ENCODE results near the gene EXOSC7. TPM values are rescaled to one million over a fixed set of nuclear protein-coding genes. Genes with fewer than 3 reads are reported as not detected.

EXOSC7 gene
- total and polyA plus RNA-seq, 10 of the 15 experiments (the other 5 are each of a cell fraction or from before 2014, with no cell fraction given) = 58.0 to 193 (median 82.9) TPM

DNA sequence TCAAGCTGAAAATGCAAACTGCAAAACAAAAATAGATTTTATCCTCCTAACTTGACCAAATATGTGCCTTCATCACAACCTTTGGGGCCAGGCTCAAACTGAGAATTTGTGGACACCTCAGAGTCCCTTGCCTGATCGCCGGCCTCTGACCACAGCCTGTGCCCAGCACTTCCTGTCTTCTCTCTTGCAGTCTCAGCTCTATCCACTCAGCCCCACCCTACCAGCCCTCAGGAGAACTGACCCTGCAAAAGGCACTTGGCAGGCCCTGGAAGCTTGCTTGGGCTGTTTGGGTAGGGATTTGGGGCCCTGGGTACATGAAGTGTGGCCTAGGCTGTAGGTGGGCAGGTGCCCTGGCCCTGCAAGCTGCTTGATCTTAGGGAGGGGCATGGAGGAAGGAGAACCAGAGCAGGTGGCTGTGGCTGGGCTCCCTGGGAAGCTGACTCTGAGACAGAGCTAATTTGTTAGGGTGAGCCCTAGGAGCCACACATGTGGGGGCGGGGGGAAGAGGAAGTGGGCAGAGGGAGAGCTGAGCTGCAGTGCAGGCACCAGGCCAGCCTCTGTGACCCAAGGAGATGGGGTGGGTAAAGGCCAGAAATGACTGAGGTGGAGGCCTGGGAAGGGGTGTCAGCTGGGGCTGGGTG lies 58.7 kb downstream of the EXOSC7 start (continued):
- TF ChIP-seq, protein P1, sequence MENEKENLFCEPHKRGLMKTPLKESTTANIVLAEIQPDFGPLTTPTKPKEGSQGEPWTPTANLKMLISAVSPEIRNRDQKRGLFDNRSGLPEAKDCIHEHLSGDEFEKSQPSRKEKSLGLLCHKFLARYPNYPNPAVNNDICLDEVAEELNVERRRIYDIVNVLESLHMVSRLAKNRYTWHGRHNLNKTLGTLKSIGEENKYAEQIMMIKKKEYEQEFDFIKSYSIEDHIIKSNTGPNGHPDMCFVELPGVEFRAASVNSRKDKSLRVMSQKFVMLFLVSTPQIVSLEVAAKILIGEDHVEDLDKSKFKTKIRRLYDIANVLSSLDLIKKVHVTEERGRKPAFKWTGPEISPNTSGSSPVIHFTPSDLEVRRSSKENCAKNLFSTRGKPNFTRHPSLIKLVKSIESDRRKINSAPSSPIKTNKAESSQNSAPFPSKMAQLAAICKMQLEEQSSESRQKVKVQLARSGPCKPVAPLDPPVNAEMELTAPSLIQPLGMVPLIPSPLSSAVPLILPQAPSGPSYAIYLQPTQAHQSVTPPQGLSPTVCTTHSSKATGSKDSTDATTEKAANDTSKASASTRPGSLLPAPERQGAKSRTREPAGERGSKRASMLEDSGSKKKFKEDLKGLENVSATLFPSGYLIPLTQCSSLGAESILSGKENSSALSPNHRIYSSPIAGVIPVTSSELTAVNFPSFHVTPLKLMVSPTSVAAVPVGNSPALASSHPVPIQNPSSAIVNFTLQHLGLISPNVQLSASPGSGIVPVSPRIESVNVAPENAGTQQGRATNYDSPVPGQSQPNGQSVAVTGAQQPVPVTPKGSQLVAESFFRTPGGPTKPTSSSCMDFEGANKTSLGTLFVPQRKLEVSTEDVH (IDR thresholded peaks at IDR 0.05; ENCODE audit: low read depth, partially characterized antibody) = no peak
- TF ChIP-seq, protein P2, sequence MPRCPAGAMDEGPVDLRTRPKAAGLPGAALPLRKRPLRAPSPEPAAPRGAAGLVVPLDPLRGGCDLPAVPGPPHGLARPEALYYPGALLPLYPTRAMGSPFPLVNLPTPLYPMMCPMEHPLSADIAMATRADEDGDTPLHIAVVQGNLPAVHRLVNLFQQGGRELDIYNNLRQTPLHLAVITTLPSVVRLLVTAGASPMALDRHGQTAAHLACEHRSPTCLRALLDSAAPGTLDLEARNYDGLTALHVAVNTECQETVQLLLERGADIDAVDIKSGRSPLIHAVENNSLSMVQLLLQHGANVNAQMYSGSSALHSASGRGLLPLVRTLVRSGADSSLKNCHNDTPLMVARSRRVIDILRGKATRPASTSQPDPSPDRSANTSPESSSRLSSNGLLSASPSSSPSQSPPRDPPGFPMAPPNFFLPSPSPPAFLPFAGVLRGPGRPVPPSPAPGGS (IDR thresholded peaks at IDR 0.05; ENCODE audit: borderline replicate concordance, insufficient read depth, low read depth, low read length, poor library complexity, severe bottlenecking) = no peak
- TF ChIP-seq SMC3 (IDR thresholded peaks at IDR 0.05; ENCODE audit: borderline replicate concordance, low read length) (no peak), CREB1 (IDR thresholded peaks at IDR 0.05; ENCODE audit: low read depth) (no peak), DPF2 (IDR thresholded peaks at IDR 0.05) (peak; percentile 28; the same call in 1 of the 2 replicates), SMAD1 (IDR thresholded peaks at IDR 0.05; ENCODE audit: low read depth, partially characterized antibody) (no peak), GABPA (IDR thresholded peaks at IDR 0.05; ENCODE audit: low read depth) (no peak), BACH1 (IDR thresholded peaks at IDR 0.05; ENCODE audit: borderline replicate concordance) (no peak), BRCA1 (IDR thresholded peaks at IDR 0.05; ENCODE audit: low read depth, low read length) (no peak), ZNF622 (IDR thresholded peaks at IDR 0.05) (no peak), TCF12 (IDR thresholded peaks at IDR 0.05; ENCODE audit: low read depth, low read length) (0 out of 2 replicates have a peak, but pooled peaks have one; percentile 5), ZNF217 (IDR thresholded peaks at IDR 0.05) (no peak), SPI1 (IDR thresholded peaks at IDR 0.05; ENCODE audit: borderline replicate concordance, insufficient read depth, low read depth, low read length) (peak; percentile 78; the same call in 1 of the 2 replicates), RBBP5 (conservative IDR thresholded peaks at IDR 0.05) (no peak), FOXM1 (IDR thresholded peaks at IDR 0.05; ENCODE audit: low read depth, low read length) (no peak)
- TF ChIP-seq, protein P3, sequence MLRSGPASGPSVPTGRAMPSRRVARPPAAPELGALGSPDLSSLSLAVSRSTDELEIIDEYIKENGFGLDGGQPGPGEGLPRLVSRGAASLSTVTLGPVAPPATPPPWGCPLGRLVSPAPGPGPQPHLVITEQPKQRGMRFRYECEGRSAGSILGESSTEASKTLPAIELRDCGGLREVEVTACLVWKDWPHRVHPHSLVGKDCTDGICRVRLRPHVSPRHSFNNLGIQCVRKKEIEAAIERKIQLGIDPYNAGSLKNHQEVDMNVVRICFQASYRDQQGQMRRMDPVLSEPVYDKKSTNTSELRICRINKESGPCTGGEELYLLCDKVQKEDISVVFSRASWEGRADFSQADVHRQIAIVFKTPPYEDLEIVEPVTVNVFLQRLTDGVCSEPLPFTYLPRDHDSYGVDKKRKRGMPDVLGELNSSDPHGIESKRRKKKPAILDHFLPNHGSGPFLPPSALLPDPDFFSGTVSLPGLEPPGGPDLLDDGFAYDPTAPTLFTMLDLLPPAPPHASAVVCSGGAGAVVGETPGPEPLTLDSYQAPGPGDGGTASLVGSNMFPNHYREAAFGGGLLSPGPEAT (IDR thresholded peaks at IDR 0.05; ENCODE audit: low read depth) = no peak
- TF ChIP-seq, protein P4, sequence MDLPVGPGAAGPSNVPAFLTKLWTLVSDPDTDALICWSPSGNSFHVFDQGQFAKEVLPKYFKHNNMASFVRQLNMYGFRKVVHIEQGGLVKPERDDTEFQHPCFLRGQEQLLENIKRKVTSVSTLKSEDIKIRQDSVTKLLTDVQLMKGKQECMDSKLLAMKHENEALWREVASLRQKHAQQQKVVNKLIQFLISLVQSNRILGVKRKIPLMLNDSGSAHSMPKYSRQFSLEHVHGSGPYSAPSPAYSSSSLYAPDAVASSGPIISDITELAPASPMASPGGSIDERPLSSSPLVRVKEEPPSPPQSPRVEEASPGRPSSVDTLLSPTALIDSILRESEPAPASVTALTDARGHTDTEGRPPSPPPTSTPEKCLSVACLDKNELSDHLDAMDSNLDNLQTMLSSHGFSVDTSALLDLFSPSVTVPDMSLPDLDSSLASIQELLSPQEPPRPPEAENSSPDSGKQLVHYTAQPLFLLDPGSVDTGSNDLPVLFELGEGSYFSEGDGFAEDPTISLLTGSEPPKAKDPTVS (IDR thresholded peaks at IDR 0.05; ENCODE audit: low read depth, low read length) = no peak
- TF ChIP-seq, protein P5, sequence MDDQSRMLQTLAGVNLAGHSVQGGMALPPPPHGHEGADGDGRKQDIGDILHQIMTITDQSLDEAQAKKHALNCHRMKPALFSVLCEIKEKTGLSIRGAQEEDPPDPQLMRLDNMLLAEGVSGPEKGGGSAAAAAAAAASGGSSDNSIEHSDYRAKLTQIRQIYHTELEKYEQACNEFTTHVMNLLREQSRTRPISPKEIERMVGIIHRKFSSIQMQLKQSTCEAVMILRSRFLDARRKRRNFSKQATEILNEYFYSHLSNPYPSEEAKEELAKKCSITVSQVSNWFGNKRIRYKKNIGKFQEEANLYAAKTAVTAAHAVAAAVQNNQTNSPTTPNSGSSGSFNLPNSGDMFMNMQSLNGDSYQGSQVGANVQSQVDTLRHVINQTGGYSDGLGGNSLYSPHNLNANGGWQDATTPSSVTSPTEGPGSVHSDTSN (IDR thresholded peaks at IDR 0.05; ENCODE audit: insufficient replicate concordance, low read depth, low read length) = no peak
- TF ChIP-seq, protein P6, sequence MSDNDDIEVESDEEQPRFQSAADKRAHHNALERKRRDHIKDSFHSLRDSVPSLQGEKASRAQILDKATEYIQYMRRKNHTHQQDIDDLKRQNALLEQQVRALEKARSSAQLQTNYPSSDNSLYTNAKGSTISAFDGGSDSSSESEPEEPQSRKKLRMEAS (IDR thresholded peaks at IDR 0.05; ENCODE audit: low read depth, low read length) = no peak

Measured in GM12878 (cell line).